Uterus (tissue), 4 donors: Measurements from ENCODE around the gene ZMYND15. TPM values are rescaled to one million over a fixed set of nuclear protein-coding genes. Genes with fewer than 3 reads are reported as not detected.
A peak's percentile ranks its signal among the peaks of the same experiment; 100 is the strongest.

Experiments
- DNase-seq, 2 donors: peaks; one replicate each; pipeline ENCODE4 v3.0.0-alpha.2; 2019 to 2020
- H3K27ac ChIP-seq, 2 donors: fragments of 200-600 bp; sonication (generic); 1 replicate in 1 of 2; 2 replicates in 1 of 2; pipeline ENCODE4 v1.5.1; 2016 to 2018
- H3K27me3 ChIP-seq, 2 donors: fragments of 200-600 bp; sonication (generic); one replicate each; pipeline ENCODE4 v1.5.1; 2018 to 2019; ENCODE audit warnings: control low read depth in 1 of 2
- H3K36me3 ChIP-seq, 2 donors: fragments of 200-600 bp; sonication (generic); one replicate each; pipeline ENCODE4 v1.5.1; 2019; ENCODE audit warnings: control low read depth in 1 of 2
- H3K4me1 ChIP-seq, 2 donors: fragments of 200-600 bp; sonication (generic); one replicate each; pipeline ENCODE4 v1.5.1; 2018 to 2019; ENCODE audit warnings: control low read depth in 1 of 2
- H3K4me3 ChIP-seq, 2 donors: fragments of 200-600 bp; sonication (generic); 1 replicate in 1 of 2; 2 replicates in 1 of 2; pipeline ENCODE4 v1.5.1; 2018 to 2019; ENCODE audit warnings: mild to moderate bottlenecking in 1 of 2
- H3K9me3 ChIP-seq, 2 donors: fragments of 200-600 bp; sonication (generic); one replicate each; pipeline ENCODE4 v1.5.1; 2019; ENCODE audit warnings: control low read depth in 1 of 2
- CTCF ChIP-seq, 4 experiments: fragments of 200-600 bp in 2 of 4; fragments of 450-650 bp in 2 of 4; sonication (generic) in 2 of 4; IDR thresholded peaks; one replicate each; pipeline ENCODE4 v1.5.1; 2016 to 2019; ENCODE audit warnings: antibody characterized with exemption in 4 of 4, mild to moderate bottlenecking in 2 of 4, moderate library complexity in 1 of 4
- POLR2A ChIP-seq, 2 donors: fragments of 450-650 bp; IDR thresholded peaks; one replicate each; pipeline ENCODE4 v1.6.1; 2016; ENCODE audit warnings: antibody characterized with exemption in 2 of 2, mild to moderate bottlenecking in 1 of 2, moderate library complexity in 1 of 2
- intact Hi-C: fragments of 100-400 bp; cut with DNase I; formaldehyde crosslinking; loops from one replicate; pipeline ENCODE4 v1.15.1; 2023; ENCODE audit warnings: low total_unique reads
- total RNA-seq, 4 donors: library from RNA; depleted of rRNA in 3 of 4; stranded (reverse); fragments of >200 nt in 3 of 4; gene quantifications; one replicate each; pipeline versions ENCODE4 v1.1.0 to v1.2.4, GENCODE V29; 2014 to 2023
- donor health status: DM: yes; HTN: yes; CAD: no.

Gene ZMYND15
- total RNA-seq, 4 donors from 2014 or later, result 0.58 to 0.69 TPM; not detected in 2

DNA sequence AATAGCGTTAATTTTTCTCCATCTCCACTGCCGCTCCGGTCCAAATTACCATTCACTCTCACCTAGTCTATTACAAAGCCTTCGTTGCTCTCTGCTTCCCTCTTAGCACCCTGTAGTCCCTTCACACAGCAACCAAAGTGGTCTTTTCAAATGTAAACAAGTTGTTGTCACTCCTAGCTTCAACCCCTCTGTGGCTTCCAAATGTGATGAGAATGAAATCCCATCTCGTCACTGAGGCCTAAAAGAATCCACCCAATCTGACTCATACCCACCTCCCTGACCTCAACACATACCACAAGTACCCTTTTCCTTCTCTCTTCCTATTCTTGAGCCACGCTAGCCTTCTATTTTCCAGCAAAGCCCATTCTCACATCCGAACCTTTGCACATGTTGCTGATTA is 33.5 kb upstream of the ZMYND15 start:
- Histone ChIP-seq H3K36me3 (no peaks in the 10 kb centered on the region), H3K4me1 (peaks cover 0 to 10% of the 10 kb centered on the region in 2 donors)
- intact Hi-C loops, result no loop called here

GRCh38 chr17:4708436-4708835 is 31.2 kb upstream of the ZMYND15 start:
- Histone ChIP-seq H3K27ac (no peak overlapping the region), H3K9me3 (no peaks in the 10 kb centered on the region), H3K27me3 (no peaks in the 10 kb centered on the region), H3K36me3 (no peaks in the 10 kb centered on the region), H3K4me3 (no peak overlapping the region), H3K4me1 (peaks cover 0 to 4% of the 10 kb centered on the region in 2 donors)
- no peak for TF ChIP-seq CTCF (IDR thresholded peaks at IDR 0.05)
- no peak for TF ChIP-seq POLR2A (IDR thresholded peaks at IDR 0.05)
- intact Hi-C loops, result no loop called here
- no peak for DNase-seq

More for the DNA sequence above, 33.5 kb upstream of the ZMYND15 start:
- no peak overlapping the region for H3K27ac ChIP-seq
- H3K4me3 ChIP-seq, result no peak overlapping the region
- TF ChIP-seq POLR2A (IDR thresholded peaks at IDR 0.05) (no peak), CTCF (IDR thresholded peaks at IDR 0.05) (no peak)
- no peaks in the 10 kb centered on the region for H3K9me3 ChIP-seq
- DNase-seq, result no peak
- no peaks in the 10 kb centered on the region for H3K27me3 ChIP-seq

- DNase-seq, result peak; percentile 98 to 99
- no peaks in the 10 kb centered on the region for H3K9me3 ChIP-seq
- H3K4me1 ChIP-seq, result peaks cover 0 to 4% of the 10 kb centered on the region in 2 donors
- H3K4me3 ChIP-seq, result peak within 1 kb of the TSS; percentile 68 to 85
- H3K27ac ChIP-seq, result peak within 1 kb of the TSS; percentile 91 to 92
- no peaks in the 10 kb centered on the region for H3K36me3 ChIP-seq
- intact Hi-C loops, result no loop called here
- H3K27me3 ChIP-seq, result no peaks in the 10 kb centered on the region
- TF ChIP-seq CTCF (IDR thresholded peaks at IDR 0.05) (peak; percentile 57 to 80 (median 74)), POLR2A (IDR thresholded peaks at IDR 0.05) (peak; percentile 19 to 63)
Measured at GRCh38 chr17:4709794-4710692, 29.6 kb upstream of the ZMYND15 start, which contains the start of gene ARRB2. TSS of gene ARRB2 (plus strand) at chr17:4710632. CDS start at chr17:4710722, 90 bp downstream.

- peaks cover 0 to 4% of the 10 kb centered on the region in 2 donors for H3K4me1 ChIP-seq
- no peaks in the 10 kb centered on the region for H3K27me3 ChIP-seq
- DNase-seq, result no peak
- peak overlapping the region; percentile 68 to 85 for H3K4me3 ChIP-seq
- H3K9me3 ChIP-seq, result no peaks in the 10 kb centered on the region
- no peak for TF ChIP-seq CTCF (IDR thresholded peaks at IDR 0.05)
- TF ChIP-seq POLR2A (IDR thresholded peaks at IDR 0.05), result no peak
- intact Hi-C loops, result no loop called here
- H3K36me3 ChIP-seq, result no peaks in the 10 kb centered on the region
- peak overlapping the region; percentile 91 to 92 for H3K27ac ChIP-seq
Measured at GRCh38 chr17:4710693-4711634, 28.7 kb upstream of the ZMYND15 start.
